GM12872 (cell line): Measurements from ENCODE around the gene NUBPL.

Experiments
- CTCF ChIP-seq: IDR thresholded peaks from 3 replicates; pipeline ENCODE4 v1.5.1; 2011; ENCODE audit warnings: low read depth, mild to moderate bottlenecking, low read length, moderate library complexity; ENCODE audit not compliant: insufficient read depth

NUBPL gene

DNA sequence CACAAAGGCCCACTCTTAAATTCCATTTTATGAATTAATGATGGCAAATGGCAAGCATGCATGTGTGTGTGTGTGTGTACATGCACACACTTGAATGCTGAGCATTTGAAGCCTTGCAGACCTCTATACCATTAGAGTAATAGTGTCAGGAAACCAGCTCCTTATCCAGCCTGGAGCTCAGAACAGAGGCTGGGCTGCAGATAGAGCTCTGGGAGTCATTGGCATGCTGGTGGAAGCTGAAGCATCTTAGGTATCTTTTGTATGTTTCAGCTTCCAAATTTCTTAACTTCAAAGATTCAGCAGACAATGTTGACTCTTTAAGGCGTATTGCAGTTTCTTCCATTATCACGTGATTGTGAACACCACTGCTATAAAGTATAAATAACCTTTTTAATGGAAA, 323.0 kb downstream of the NUBPL start:
- TF ChIP-seq CTCF, result no peak

DNA sequence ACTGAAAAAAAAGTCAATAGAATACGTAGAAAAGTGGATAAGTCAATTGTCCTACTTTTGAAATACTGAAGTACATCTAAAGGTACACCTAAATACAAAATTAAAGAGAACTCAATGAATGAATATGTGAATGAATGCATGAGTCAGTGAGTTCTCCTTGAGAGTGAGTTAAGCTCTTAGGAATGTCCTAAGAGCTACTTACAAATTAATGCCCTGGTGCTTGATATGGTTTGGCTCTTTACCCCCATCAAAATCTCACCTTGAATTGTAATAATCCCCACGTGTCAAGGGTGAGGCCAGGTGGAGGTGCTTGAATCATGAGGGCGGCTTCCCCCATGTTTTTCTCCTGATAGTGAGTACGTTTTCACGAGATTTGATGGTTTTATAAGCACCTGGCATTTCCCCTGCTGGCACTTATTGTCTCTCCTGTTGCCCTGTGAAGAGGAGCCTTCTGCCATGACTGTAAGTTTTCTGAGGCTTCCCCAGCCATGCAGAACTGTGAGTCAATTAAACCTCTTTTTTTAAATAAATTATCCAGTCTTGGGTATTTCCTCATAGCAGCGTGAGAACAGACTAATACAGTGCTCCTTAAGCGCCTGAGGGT, 323.7 kb downstream of the NUBPL start:
- no peak for TF ChIP-seq CTCF

DNA sequence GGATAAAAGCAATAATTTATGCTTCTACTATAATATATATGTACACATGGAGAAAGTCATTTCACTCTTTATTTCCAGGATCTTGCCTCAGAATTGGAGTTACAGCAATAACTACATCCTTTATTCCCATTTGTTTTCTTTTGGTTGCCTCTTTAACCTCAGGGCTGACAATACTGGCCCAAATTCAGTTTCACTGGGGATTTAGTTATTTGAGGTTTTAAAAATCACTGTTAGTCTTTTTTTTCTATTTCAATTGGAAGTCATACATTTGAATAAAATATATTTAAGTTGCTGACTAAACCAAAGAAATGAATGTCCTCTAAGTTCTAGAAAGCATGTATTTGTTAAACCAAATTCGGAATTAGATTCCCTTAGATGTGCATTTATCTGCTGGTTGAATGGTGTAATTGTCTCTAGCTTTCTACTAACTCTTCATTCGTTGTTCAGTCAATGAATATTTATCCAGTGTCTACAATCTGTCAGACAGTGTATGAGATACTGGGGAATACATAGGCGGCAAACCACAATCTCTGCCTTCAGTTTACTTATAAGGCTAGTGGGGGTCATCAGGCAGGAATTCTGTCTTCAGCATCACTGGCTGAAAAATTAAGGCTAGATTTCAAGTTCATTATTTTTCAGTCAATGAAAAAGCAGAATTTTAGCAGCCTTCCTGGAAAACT, 325.1 kb downstream of the NUBPL start:
- TF ChIP-seq CTCF, result no peak

DNA sequence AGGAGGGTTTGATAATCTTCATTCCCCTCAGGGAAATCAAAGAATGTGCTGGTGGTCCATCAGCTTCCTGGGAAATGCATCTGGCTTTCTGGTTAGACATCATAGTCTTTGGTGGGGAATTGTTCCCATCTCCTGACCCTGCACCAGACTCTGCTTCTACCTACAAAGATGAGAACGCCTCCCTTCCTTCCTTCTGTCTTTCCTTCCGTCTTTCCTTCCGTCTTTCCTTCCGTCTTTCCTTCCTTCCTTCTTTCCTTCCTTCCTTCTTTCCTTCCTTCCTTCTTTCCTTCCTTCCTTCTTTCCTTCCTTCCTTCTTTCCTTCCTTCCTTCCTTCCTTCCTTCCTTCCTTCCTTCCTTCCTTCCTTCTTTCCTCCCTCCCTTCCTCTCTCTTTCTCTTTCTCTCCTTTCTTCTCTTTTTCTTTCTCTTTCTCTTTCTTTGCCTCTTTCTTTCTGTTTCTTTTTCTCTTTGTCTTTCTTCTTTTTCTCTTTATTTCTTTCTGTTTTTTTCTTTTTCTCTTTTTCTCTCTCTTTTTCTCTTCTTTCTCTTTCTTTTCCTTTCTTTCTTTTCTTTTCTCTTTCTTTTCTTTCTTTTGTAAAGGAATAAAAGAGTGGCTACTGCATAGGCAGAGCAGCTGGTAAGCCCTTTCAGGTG, 326.9 kb downstream of the NUBPL start:
- TF ChIP-seq CTCF, result no peak

DNA sequence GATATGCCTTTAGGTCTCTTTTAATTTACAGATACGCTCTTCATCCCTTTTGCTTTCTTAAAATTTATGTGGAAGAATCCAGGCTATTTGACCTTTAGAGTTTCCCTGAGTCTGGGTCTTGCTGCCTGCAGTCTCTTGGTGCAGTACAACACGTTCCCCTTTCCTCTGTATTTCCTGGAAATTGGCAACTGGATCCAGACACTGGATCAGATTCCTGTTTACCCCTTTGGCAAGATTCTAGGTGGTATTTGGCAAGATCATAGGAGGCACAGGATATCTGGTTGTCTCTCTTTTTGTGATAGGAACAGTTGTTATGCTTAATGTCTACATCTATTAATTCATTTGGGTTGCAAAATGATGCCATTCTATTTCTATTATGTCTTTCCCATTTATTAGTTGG, 328.1 kb downstream of the NUBPL start:
- TF ChIP-seq CTCF, result no peak

DNA sequence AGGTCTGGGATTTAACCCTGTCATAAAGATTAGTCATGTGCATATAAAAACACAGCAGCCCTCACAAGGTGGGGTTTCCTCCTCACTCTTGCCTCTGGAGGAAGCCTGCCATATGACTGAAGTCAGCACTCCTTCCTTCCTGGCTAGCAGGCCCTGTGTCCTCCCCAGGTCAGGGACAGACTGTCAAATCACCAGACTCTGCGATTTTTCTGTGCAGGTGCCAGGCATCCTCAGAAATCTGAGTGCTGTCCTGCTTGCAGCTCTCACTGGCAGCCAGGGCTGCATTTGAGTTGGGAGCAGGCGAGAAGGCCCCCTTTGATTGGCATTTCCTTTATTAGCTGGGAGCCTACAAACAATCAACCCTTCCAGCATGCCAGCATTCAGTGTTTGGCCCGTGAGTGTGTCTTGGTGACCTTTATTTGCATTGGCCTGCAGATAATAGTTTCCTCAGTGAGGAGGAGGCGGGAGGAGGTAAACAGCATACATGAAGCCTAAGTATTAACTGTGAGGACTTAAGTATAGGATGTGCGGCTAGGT, 332.1 kb downstream of the NUBPL start:
- TF ChIP-seq CTCF, result no peak

DNA sequence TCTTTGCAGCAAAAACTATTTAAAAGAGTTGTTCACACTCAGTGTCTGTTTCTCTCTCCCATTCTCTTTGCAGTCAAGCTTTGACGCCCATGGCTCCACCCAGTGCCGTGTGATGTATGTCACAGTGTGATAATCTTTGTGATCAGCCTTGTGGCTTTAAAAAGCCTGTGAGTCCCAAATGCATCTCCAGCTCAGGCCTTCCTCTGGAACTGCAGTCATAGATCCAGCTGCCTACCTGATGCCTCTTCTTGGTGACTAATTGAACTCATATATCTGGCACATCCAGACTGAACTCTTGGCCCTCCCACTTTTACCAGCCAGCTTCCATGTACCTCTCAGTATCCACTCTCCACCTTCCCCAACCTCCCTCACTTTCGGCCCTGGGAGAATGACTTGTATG, 333.1 kb downstream of the NUBPL start:
- TF ChIP-seq CTCF, result no peak
